NCI-H446 (cell line): ENCODE results near the gene SAMD8.
A peak's percentile ranks its signal among the peaks of the same experiment; 100 is the strongest.
"Not testable (repeated sequence)": the region's sequence is repeated elsewhere in the genome, so short reads cannot be mapped to it uniquely, and the experiment has no call there.

Source experiments
- DNase-seq, 2 experiments: peaks; one replicate each; lab custom pipeline; 2025; lab: John Stamatoyannopoulos, UW

SAMD8 gene

DNA sequence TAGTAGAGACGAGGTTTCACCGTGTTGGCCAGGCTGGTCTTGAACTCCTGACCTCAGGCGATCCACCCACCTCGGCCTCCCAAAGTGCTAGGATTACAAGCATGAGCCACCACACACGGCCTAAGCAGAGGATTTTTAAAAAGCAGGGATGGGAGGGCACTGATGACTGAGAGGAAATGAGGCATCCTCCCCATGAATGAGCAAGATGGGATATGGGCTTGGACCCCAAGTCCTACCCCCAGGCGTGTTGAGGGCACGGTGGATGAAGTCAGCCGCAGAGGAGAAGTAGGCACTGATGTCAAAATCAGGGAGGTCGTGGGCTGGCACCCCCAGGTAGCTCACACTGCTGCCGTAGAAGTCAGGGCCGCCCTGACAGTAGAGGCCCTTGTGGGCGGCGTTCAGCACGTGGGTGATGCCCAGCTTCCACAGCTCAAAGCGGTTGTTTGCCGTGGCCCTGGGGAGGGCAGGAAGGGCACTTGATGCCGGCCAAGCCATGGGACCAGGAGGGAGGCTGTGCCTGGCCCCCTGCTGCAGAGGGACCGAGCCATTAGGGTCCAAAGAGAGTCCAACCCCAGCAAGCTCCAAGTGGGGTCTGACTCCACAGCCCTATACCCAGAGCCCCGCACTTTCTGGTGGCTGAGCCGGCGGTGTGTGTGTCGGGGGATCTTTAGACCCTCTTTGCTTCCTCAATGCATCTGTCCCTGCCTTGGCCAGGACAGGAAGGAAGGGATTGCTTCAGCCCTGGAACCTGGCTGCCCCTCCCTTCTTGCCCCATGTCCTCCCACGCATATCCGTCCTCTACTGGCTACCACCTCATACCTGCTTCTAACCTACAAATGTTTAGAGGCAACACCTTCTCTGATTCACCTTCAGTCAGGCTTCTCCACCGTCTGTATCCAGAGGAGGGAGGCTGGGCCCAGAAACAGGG lies 3.4 kb upstream of the SAMD8 start:
- DNase-seq, result no peak

DNA sequence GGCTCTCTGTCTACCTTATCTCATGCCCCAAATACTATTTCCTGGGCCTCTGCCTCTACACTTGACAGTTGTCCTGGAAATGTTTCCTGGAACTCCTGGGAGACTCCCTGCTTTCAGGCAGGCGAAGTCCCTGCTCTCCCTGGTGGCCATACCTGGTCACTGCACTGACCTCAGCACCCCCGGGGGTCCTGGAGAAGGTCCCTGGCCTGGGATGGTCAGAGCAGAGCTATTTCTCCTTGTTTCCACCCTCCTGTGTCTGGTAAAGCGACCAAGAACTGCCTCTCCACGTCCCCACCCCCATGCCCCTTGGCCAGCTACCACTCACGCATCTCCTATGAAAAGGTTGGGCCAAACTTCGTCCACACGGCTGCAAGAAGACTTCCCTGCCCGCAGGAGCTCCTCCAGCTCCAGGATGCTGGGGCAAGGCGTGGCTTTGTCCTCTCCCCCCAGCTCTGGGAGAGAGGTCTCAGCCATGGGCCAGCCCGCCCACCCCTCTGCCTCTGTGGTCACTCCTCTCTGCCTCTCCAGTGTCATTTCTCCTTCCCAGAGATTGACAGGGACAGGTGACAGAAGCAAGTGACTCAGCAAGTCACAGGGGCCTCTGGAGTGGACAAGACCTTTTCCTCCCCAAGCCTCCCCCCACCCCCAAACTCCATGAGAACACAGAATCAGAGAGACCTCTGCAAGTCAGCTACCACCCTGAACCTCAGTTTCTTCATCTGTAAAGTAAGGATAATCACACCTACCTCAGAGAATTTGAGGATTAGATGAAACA lies 2.6 kb upstream of the SAMD8 start:
- DNase-seq, result peak in 1 of 2 experiments; percentile 17

DNA sequence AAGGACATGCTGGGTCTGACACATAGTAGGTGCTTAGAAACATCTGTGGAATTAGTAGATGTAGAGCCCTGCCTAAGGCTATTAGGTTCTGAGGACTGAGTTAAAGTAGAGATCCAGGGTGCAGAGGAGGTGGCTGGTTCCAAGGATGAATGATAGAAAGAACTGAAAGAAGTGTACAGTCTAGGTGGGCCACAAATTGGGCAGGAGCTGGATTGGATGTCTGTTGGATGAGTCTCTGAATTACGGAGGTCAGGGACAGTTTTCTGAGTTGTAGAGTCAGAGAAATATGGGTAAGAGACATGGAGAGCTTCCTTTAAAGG lies 2.0 kb upstream of the SAMD8 start:
- no peak for DNase-seq

DNA sequence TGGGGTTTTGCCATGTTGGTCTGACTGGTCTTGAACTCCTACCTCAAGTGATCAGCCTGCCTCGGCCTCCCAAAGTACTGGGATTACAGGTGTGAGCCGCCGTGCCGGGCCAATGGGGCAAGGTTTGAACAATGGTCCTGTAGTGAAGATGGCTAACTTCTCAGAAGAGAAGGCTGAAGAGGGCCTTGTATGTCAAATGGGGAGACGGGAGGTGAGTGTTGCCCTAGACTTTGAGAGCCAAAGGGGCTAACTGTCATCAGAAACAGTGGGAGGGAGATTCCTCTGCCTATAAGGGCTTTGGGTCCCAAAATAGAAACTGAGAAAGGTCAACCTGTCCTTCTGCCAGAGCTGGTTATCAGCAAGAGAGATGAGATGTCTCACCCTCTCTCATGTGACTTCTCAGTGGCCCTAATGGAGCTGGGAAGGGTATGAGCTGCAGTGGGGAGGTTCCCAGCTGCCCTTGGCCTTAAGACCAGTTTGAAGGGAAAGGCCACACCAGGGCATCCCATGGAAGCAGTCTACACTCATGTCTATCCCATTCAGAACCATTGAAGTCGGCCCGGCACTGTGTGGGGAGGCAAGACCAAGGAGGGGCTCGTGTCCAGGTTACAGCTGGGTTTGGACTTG lies 1.3 kb upstream of the SAMD8 start:
- DNase-seq, result no peak

DNA sequence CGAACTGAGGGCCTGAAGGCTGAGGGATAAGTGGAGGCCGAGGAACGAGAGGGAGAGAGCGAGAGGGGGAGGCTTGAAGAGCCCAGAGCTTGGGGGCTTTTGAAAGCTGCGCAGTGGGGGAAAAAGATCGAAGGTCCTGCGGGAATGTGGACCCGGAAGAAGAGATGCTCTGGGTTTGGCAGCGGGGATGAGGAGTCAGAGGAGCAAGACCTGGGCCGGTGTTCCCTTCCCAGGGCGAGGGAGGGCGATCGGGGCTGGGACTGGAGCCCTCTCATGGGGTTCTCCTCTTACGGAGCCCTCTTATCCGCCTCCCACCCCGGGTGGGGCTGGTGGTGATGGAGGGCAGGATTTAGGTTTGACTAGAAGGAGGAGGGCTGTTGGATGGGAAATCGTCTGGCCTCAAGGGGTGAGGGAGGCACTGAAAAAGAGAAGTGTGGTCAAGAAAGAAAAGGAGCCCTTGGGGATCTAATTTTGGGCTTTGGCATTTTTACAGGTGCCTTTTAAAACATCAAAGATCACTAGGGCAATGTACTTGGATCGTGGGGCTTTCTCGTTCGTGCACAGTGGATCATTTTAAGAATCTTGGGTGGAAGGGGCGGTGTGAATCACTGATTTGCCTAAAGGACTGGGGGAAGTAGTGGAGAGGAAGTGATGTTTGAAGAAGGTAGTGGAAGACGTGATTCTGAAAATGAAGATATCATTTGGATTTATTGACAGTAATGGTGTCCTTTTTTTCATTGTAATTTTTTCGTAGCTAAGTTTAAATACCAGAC lies 637 bp downstream of the SAMD8 start:
- DNase-seq, result peak in 1 of 2 experiments; percentile 29

DNA sequence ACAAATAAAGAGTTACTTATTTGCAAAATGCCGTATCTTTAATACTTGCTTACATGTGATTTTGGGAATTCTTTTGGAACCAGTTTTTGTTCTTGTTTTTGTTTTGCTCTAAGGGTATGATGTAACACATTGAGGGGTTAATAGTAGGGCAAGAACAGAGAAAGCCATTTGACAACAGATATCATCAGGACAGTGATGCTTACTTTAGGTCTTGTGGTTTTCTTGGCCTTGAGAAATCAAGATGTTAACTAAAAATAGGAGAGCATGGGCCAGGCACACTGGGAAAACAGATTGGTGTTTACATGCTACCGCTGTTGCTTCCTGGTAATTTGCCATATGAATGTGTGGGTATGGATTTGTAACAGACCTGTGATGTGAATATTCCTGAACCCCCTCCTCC lies 3.7 kb downstream of the SAMD8 start:
- DNase-seq, result no peak

DNA sequence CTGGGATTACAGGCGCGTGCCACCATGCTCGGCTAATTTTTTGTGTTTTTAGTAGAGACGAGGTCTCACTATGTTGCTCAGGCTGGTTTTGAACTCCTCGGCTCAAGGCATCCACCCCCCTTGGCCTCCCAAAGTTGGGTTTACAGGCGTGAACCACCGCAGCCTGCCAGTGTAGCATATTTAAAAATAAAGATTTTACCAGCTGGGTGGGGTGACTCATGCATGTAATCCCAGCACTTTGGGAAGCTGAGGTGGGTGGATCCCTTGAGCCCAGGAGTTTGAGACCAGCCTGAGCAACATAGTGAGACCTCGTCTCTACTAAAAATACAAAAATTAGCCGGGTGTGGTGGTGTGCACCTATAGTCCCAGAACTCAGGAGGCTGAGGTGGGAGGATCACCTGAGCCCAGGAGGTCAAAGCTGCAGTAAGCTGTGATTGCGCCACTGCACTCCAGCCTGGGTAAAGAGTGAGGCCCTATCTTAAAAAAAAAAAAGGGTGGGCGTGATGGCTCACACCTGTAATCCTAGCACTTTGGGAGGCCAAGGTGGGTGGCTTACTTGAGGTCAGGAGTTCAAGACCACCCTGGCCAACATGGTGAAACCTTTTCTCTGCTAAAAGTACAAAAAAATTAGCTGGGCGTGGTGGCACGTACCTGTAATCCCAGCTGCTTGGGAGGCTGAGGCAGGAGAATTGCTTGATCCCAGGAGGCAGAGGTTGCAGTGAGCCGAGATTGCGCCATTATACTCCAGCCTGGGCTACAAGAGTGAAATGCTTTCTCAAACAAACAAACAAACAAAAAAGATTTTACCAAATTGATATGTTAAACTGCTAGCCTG lies 5.7 kb downstream of the SAMD8 start:
- not testable (repeated sequence) for DNase-seq

DNA sequence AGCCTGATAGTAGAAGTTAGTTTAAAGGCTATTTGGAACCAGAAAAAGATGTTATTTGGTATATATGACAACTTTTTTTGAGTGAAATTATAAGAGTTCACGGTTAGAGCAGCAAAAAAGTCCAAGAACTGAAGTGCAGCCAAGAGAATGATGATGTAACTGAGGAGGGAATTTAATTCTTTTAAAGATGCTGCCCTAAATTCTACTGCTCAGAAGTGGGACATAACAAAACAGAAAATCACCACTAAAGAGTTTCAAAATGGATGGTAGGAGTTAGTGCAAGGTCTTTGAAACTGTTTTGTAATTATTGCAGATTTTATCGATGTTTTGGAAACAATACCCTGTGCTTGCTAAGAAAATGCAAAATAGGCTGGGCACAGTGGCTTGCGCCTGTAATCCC lies 6.5 kb downstream of the SAMD8 start:
- DNase-seq, result no peak

DNA sequence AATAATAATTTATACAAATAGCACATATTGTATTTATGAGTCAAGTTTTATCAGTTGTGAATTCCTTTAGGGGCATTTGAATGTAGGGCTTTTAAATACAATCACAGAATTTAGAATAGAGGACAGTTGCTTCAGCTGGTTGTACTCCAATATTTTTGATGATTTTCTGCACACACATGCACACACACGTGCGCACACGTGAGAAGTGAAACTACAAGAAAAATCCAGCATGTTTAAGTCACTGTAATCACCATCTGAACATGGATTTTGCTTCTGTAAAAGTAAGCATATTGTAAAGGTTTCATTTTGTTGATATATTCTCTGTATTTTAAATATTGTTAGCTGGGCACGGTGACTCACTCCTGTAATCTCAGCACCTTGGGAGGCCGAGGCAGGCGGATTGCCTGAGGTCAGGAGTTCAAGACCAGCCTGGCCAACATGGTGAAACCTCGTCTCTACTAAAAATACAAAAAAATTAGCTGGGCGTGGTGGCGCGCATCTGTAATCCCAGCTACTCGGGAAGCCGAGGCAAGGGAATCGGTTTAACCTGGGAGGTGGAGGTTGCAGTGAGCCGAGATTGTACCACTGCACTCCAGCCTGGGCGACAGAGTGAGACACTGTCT lies 8.1 kb downstream of the SAMD8 start:
- not testable (repeated sequence) for DNase-seq

DNA sequence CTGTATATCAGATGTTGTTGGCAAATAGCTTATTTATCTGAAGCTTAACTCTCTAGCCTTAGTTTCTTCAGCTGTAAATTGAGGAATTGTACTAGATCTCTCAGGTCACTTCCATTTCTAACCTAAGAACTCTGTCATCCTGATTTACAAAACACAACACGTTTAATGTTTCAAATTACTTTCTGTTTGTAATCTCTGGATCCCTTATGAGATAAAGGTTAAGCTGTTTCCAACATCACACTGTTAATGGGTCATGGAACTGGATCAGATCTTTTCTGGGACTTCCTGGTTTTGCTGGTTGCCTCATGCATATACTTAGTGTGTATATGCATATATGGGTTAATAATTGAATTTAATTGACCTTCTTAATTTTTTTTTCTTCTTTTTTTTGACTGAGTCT lies 9.9 kb downstream of the SAMD8 start:
- no peak for DNase-seq

DNA sequence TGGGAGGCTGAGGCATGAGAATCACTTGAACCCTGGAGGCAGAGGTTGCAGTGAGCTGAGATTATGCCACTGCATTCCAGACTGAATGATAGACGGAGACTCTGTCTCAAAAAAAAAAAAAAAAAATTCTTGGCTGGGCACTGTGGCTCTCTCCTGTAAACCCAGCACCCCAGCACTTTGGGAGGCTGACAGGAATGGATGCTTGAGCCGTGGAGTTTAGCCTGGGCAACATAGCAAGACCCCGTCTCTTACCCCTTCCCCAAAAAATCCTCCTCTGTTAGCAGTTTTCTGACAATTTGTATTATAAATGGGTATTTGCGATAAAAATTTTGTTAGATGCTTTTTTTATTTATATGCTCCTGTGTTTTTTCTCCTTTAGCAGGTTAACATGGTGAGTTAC lies 11.0 kb downstream of the SAMD8 start:
- no peak for DNase-seq

DNA sequence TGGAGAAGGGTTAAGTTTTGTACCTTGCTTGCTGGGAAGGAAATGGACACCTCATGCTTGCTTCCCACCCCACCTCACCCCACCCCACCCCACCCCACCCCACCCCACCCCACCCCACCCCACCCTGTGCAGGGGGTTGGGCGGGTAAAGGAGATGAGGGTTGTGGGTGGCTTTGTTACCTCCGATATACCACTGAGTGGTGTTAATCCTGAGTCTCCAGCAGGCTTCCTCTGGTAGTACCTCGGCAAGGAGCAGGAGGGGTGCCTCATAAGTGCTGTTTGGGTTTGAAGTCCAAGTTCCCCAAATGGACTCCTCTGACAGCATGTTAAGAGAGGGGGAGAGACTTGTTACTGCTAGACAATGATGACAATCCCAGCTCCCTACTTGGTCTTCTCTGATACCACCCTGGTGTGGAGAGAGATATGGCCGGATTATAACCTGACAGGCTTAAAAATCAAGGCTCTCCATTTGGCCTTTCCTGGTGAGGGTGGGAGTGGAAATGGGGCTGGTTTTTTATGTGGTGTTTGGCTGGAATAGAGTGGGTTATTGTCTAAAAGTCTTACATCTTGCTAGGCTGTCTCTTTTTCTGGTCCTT lies 11.7 kb downstream of the SAMD8 start:
- no peak for DNase-seq

DNA sequence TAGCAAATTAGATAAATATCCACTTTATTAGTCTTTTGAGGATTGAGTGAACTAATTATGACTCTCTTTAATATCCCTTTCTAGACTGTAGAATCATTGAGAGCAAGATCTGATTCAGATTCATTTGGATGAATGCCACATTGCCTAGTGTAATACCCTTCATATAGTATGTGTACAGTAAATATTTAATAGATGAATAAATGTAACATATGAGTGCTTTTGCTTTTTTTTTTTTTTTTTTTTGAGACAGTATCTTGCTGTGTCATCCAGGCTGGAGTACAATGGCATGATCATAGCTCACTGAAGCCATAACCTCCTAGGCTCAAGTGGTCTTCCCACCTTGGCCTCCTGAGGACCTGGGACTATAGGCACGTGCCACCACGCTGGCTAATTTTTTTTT lies 14.8 kb downstream of the SAMD8 start:
- no peak for DNase-seq

DNA sequence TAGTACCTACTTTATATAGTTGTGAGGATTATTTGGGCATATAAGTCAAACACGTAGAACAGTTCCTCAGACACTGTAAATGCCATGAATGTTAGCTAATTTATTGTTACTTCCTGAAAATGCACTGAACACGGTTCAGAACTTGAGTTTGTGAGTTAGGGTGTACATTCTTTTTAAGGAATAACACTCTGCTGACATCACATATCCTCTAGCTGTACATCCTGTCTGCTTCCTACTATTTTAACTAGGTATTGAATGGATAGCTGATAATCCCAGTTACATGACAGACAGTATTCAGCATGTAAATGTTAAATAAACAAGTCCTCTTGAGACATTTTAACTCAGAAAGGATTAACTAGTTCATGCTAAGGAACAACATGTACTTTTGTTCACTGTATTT lies 16.0 kb downstream of the SAMD8 start:
- no peak for DNase-seq

DNA sequence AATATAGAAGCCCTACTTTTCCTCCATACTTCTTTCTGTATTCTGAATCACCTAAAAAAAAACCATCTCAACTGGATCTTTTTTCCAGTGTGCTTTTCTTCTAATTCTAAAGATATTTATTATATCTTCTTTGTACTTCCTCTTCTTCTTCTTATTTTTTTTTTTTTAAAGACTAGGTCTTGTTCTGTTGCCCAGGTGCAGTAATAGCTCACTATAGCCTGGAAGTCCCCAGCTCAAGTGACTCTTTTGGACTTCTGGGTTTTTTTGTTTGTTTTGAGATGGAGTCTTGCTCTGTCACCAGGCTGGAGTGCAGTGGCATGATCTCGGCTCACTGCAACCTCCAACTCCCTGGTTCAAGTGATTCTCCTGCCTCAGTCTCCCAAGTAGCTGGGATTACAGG lies 17.5 kb downstream of the SAMD8 start:
- DNase-seq, result not testable (repeated sequence)

DNA sequence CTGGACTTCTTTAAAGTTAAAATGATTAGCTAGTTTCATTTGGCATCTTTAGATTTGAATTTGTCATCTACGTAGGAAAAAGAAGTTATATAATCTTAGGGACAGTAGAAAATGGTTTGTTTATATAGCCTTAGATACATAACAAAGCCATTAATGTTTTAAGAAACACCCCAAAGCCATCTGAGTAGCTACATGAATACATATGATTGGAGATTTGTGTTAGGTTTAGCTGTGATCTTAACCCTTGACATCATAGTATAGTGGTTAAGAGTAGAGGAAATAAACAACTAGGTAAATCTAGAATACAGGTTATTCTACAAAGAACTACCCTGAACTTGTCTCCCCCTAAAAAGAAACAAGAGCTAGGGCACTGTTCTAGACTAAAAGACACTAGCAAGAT lies 18.1 kb downstream of the SAMD8 start:
- no peak for DNase-seq

DNA sequence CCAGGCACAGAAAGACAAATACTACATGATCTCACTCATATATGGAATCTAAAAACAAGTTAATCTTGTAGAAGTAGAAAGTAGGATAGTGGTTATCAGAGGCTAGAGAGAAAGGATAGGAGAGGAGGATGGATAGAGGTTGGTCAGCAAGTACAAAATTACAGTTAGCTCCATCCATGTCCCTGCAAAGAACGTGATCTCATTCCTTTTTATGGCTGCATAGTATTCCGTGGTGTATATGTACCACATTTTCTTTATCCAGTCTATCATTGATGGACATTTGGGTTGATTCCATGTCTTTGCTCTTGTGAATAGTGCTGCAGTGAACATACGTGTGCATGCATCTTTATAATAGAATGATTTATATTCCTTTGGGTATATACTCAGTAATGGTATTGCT lies 22.2 kb downstream of the SAMD8 start:
- DNase-seq, result not testable (repeated sequence)

DNA sequence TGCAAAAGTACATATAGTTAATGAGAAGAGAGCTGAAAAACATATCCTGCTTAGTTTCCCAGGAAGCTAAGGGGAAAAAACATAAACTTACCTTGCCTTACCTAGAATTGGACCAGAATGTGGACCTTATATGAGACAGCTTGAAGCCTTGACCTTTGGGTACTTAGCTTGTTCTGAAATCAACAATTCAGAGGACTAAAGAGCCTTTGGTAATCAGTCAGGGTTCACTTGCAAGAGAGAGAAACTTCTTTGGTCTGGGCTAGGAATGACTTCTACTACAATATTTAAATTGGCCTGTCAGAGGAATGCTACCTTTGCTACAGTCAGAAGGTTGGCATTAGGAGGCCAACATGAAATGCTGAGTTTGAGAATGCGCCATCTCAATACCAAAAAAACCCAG lies 24.9 kb downstream of the SAMD8 start:
- no peak for DNase-seq

DNA sequence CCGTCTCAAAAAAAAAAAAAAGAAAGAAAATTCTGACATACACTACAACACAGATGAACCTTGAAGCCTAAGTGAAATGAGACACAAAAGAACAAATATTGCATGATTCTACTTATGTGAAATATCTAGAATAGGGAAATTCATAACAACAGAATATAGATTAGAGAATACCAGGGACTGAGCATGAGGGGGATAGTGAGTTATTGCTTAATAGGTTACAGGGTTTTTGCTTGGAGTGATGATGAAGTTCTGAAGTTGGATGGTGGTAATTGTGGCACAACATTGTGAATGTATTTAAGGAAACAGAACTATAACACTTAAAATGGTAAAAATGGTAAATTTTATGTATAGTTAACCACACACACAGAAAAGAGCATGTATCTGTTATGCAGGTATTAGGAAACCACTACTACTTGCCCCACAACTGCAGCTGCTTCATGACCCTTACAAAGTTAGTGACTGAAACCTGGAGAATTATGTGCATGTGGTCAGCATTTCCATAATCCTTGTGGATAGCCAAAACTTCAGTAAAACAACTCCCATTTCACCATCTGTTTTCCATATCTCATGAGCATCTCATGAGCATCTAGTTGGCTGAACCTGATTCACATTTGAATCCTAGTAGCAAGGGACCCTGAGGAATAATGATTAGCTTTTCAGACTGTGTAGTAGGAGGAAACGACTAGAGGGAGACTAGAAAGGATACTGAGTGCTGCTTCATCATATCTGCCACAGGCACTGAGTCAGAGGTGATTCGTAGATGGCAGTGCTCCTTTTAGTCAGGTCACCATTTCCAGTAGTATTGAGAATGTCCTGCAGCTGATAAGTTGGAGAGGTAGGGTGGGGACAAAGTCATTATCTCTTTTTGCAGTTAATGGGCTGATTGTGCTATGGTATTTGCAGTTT lies 26.3 kb downstream of the SAMD8 start:
- DNase-seq, result no peak
